K562 (cell line): Measurements from ENCODE around the gene FAM98C. TPM values are rescaled to one million over a fixed set of nuclear protein-coding genes. Genes with fewer than 3 reads are reported as not detected.
A peak's percentile ranks its signal among the peaks of the same experiment; 100 is the strongest.

Source experiments
- ATAC-seq: fragments of 200-7000 bp; cut with Tn5 transposase; 3 replicates; pipeline ENCODE4 v1.9.1; 2020; ENCODE audit warnings: moderate library complexity
- BruUV-seq: library from RNA; stranded (reverse); fragments of 400-500 nt; replicated peaks from 2 replicates; lab custom pipeline; 2021; lab: Mats Ljungman, UMichigan
- CTCF ChIA-PET: fragments of 300-600 bp; formaldehyde crosslinking; extraction: SDS; loops from one replicate; lab custom pipeline; 2021; ENCODE audit warnings: low intra/inter-chr PET ratio; lab: Yijun Ruan, JAX
- POLR2A ChIA-PET: fragments of 300-600, 350-650 bp; sonication (Branson Sonifier 250); formaldehyde crosslinking; extraction: SDS; loops from one replicate; lab custom pipeline; 2021; ENCODE audit warnings: antibody characterized with exemption, inconsistent platforms; lab: Yijun Ruan, JAX
- DNase-seq, 4 experiments: peaks; one replicate each; pipeline versions ENCODE4 v3.0.0 to v3.0.0-alpha.2; 2011 to 2018; ENCODE audit warnings: low spot score in 3 of 4, mixed read lengths in 3 of 4; ENCODE audit errors: extremely low read depth in 1 of 4
- FAIRE-seq: peaks from 2 replicates; lab custom pipeline; 2011; peaks lifted over from hg19 to GRCh38; lab: Jason Lieb, UNC
- H2AFZ ChIP-seq: 2 replicates; pipeline ENCODE4 v1.6.0; 2011; ENCODE audit warnings: low read depth, low read length, control low read depth, inconsistent platforms
- H3K27ac ChIP-seq: fragments of 200-600 bp; 3 replicates; pipeline ENCODE4 v1.8.0; 2011; ENCODE audit warnings: low read depth, mild to moderate bottlenecking, control low read depth, inconsistent platforms, low read length, moderate library complexity, mixed read lengths; ENCODE audit errors: extremely low read depth
- H3K27me3 ChIP-seq, 2 experiments: fragments of 300-600 bp in 1 of 2; 2 replicates in 1 of 2; 3 replicates in 1 of 2; pipeline versions ENCODE4 v1.6.0 to v1.8.0; 2011; ENCODE audit warnings: inconsistent platforms in 2 of 2, low read length in 2 of 2, mild to moderate bottlenecking in 1 of 2, mixed read lengths in 1 of 2, moderate library complexity in 1 of 2; ENCODE audit not compliant: control insufficient read depth in 2 of 2, insufficient read depth in 2 of 2
- H3K36me3 ChIP-seq: fragments of 300-600 bp; 3 replicates; pipeline ENCODE4 v1.8.0; 2011; ENCODE audit warnings: mild to moderate bottlenecking, low read length, inconsistent platforms; ENCODE audit not compliant: control insufficient read depth, insufficient read depth
- H3K4me1 ChIP-seq, 2 experiments: fragments of 200-600 bp in 1 of 2; replicated peaks in 1 of 2; 2 replicates in 1 of 2; 3 replicates in 1 of 2; pipeline versions ENCODE4 v1.5.1 to v1.8.0; 2011; ENCODE audit warnings: inconsistent platforms in 2 of 2, low read length in 2 of 2, mild to moderate bottlenecking in 1 of 2, mixed read lengths in 1 of 2, moderate library complexity in 1 of 2; ENCODE audit not compliant: control insufficient read depth in 2 of 2, insufficient read depth in 2 of 2
- H3K4me2 ChIP-seq: 2 replicates; pipeline ENCODE4 v1.6.1; 2011; ENCODE audit warnings: low read length, control low read depth, inconsistent platforms, mixed read lengths; ENCODE audit not compliant: insufficient read depth
- H3K4me3 ChIP-seq: fragments of 200-600 bp; sonication (generic), shearing (Covaris generic); 2 replicates; pipeline ENCODE4 v1.5.1; 2016; ENCODE audit warnings: control low read depth, inconsistent platforms
- H3K79me2 ChIP-seq: fragments of 200-600 bp; 3 replicates; pipeline ENCODE4 v1.8.0; 2011; ENCODE audit warnings: low read length, inconsistent platforms; ENCODE audit not compliant: control insufficient read depth, insufficient read depth
- H3K9ac ChIP-seq, 2 experiments: 2 replicates each; pipeline versions ENCODE4 v1.6.0 to v1.6.1; 2011; ENCODE audit warnings: low read depth in 2 of 2, low read length in 2 of 2, control low read depth in 1 of 2, inconsistent platforms in 1 of 2, mild to moderate bottlenecking in 1 of 2, mixed read lengths in 1 of 2; ENCODE audit not compliant: insufficient read depth in 1 of 2
- H3K9me1 ChIP-seq: one replicate; pipeline ENCODE4 v1.6.0; 2011; ENCODE audit warnings: inconsistent platforms, mild to moderate bottlenecking, low read length, moderate library complexity; ENCODE audit not compliant: control insufficient read depth, insufficient read depth
- H3K9me3 ChIP-seq: replicated peaks from 2 replicates; pipeline ENCODE4 v1.5.1; 2011; ENCODE audit warnings: low read depth, low read length, inconsistent platforms; ENCODE audit not compliant: control insufficient read depth, insufficient read depth
- H4K20me1 ChIP-seq: replicated peaks from 2 replicates; pipeline ENCODE4 v1.6.1; 2011; ENCODE audit warnings: low read length, inconsistent platforms, mixed read lengths; ENCODE audit not compliant: control insufficient read depth, insufficient read depth
- RFX7 ChIP-seq: fragments of 250-450 bp; sonication (Bioruptor Pico); IDR thresholded peaks from 2 replicates; pipeline ENCODE4 v1.5.1; 2021; ENCODE audit warnings: mild to moderate bottlenecking
- SIRT6 ChIP-seq: IDR thresholded peaks from one replicate; pipeline ENCODE4 v1.6.1; 2012; ENCODE audit warnings: low read depth, mild to moderate bottlenecking, control low read depth, inconsistent platforms, low read length, moderate library complexity
- SLC30A9 ChIP-seq: fragments of 250-450 bp; sonication (Bioruptor Pico); IDR thresholded peaks from 2 replicates; pipeline ENCODE4 v1.8.0; 2022; ENCODE audit warnings: mild to moderate bottlenecking, moderate library complexity
- SMAD3 ChIP-seq: fragments of 450-650 bp; formaldehyde crosslinking; conservative IDR thresholded peaks from 2 replicates; pipeline ENCODE4 v1.4.0; 2020; ENCODE audit warnings: mild to moderate bottlenecking
- ZKSCAN3 ChIP-seq: fragments of 250-450 bp; sonication (Bioruptor Pico); IDR thresholded peaks from 2 replicates; pipeline ENCODE4 v1.4.0; 2020
- WGBS: fragments of 100-300 bp; shearing (Covaris generic); methylation state at CpG from one replicate; pipeline ENCODE4 v1.1.6; 2016; ENCODE audit warnings: low coverage, mixed read lengths; ENCODE audit not compliant: insufficient coverage; ENCODE audit errors: missing lambda C conversion rate; 5-methylcytosine and 5-hydroxymethylcytosine counted together
- in situ Hi-C: fragments of 300-500 bp; cut with MboI; formaldehyde crosslinking; loops from 4 replicates; pipeline ENCODE4 v1.15.0; 2018; ENCODE audit warnings: inconsistent platforms, mixed read lengths
- intact Hi-C: fragments of 100-400 bp; cut with micrococcal nuclease; formaldehyde crosslinking; loops from 2 replicates; pipeline ENCODE4 v1.14.2; 2022
- polyA plus RNA-seq, 8 experiments: library from polyadenylated mRNA; depleted of rRNA in 4 of 8; stranded (reverse) in 5 of 8; unstranded in 3 of 8; fragments of >200 nt; fragmentation: Nextera tagmentation in 2 of 8; fragmentation: Illumina TruSeq in 1 of 8; extraction: Ambion mirVana in 2 of 8; extraction: Trizol in 1 of 8; gene quantifications; 2 replicates each; pipeline versions ENCODE4 v1.2.1 to v1.2.3, GENCODE V29; 2011 to 2014; ENCODE audit warnings: inconsistent platforms in 1 of 8, missing spikeins in 1 of 8
- total RNA-seq, 7 experiments: library from RNA; depleted of rRNA in 6 of 7; stranded (reverse); fragments of >200 nt in 6 of 7; fragmentation: Illumina TruSeq in 2 of 7; extraction: Trizol in 2 of 7; gene quantifications; 2 replicates each; pipeline versions ENCODE4 v1.2.1 to v1.2.3, GENCODE V29; 2011 to 2021; ENCODE audit warnings: low replicate concordance in 1 of 7
- TF ChIP-seq, protein P1 (sequence below): fragments of 450-650 bp; formaldehyde crosslinking; IDR thresholded peaks from 2 replicates; pipeline ENCODE4 v1.4.0; 2020; ENCODE audit warnings: mild to moderate bottlenecking, mixed read lengths

FAM98C gene
- total and polyA plus RNA-seq, 9 of the 15 experiments (the other 6 are each of a cell fraction or from before 2014, with no cell fraction given) = 1.7 to 43.8 (median 13.7) TPM

DNA sequence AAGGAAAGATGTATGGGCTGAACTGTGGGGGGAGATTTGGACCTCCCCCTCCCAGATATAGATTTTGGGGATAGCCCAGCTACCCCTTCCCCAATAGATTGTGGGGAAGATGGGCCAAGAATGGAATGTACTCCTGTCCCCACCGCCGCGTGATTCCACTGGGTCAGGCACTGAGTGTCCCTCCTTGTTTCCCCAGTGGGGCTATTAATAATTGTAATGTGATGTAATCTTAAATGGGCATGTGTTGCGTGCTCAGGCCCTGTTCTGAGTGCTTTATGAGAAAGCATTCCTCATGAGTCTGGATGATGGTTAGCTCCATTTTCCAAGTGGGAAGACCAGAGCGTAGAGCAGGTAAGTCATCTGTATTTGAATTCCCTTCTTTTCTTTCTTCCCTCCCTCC lies 27.1 kb upstream of the FAM98C start:
- Histone ChIP-seq H3K4me3 (peak overlapping the region; percentile 88), H3K27me3 (no peaks in the 10 kb centered on the region), H4K20me1 (peaks cover 16% of the 10 kb centered on the region), H2AFZ (no peak overlapping the region), H3K27ac (peak overlapping the region; percentile 94), H3K9ac (peak overlapping the region; percentile 93 to 98), H3K79me2 (peaks cover 46% of the 10 kb centered on the region), H3K4me1 (peaks cover 4 to 13% of the 10 kb centered on the region in 2 experiments; a peak in 4 of 5 replicates), H3K36me3 (peaks cover 51% of the 10 kb centered on the region), H3K9me3 (no peaks in the 10 kb centered on the region; the same call in 1 of the 2 replicates), H3K4me2 (peak overlapping the region; percentile 84), H3K9me1 (no peaks in the 10 kb centered on the region)
- in situ Hi-C loops (no loop called here), intact Hi-C loops (no loop called here)
- TF ChIP-seq ZKSCAN3 (no peak), SIRT6 (peak; percentile 33)
- BruUV-seq = no TSS peak
- ChIA-PET CTCF (no interaction called here), POLR2A (interaction anchor here (0.7 to 3.8 kb wide), 3 partner anchors 9 to 14 kb away, joined by 3 to 27 read pairs (median 6); partner anchors contain the start of gene GGN)
- DNase-seq (no peak), FAIRE-seq (no peak), ATAC-seq (no peak)
- 26% methylated on average over 5 of the region's 5 CpGs for WGBS

DNA sequence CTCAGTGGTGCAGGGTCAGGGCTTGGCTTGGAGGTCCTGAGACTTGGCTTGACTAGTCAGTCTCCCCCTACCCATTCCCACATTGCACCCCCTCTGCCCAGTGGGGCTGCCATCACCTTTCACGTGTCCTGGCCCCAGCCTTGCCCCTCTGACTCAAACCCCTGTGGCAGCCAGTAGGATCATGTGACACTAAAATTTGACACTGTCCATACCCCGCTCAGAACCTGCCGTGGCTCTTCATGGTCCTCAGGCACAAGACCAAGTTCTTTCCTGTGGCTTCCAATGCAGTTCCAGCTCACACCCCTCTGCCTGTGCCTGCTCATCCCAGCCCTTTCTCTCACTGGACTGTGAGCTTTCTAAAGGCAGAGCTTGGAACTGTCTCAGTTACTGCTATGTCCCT lies 26.3 kb upstream of the FAM98C start:
- H2AFZ ChIP-seq = no peak overlapping the region
- 88% methylated on average over 3 of the region's 3 CpGs for WGBS
- H3K27ac ChIP-seq = no peak overlapping the region
- BruUV-seq = no TSS peak
- no peaks in the 10 kb centered on the region; the same call in 1 of the 2 replicates for H3K9me3 ChIP-seq
- ChIA-PET CTCF (no interaction called here), POLR2A (interaction anchor here (1.2 to 3.8 kb wide), 2 partner anchors 9 to 11 kb away, joined by 6 to 27 read pairs; partner anchors contain the start of gene GGN)
- peaks cover 16% of the 10 kb centered on the region for H4K20me1 ChIP-seq
- no peak overlapping the region; the same call in 1 of the 2 replicates for H3K4me2 ChIP-seq
- peak overlapping the region; percentile 88; the same call in 1 of the 2 replicates for H3K4me3 ChIP-seq
- ATAC-seq = no peak
- intact Hi-C loops (no loop called here), in situ Hi-C loops (no loop called here)
- TF ChIP-seq RFX7 (CRISPR knock-in tag) (no peak), SMAD3 (CRISPR knock-in tag) (no peak), SLC30A9 (no peak)
- TF ChIP-seq, protein P1, sequence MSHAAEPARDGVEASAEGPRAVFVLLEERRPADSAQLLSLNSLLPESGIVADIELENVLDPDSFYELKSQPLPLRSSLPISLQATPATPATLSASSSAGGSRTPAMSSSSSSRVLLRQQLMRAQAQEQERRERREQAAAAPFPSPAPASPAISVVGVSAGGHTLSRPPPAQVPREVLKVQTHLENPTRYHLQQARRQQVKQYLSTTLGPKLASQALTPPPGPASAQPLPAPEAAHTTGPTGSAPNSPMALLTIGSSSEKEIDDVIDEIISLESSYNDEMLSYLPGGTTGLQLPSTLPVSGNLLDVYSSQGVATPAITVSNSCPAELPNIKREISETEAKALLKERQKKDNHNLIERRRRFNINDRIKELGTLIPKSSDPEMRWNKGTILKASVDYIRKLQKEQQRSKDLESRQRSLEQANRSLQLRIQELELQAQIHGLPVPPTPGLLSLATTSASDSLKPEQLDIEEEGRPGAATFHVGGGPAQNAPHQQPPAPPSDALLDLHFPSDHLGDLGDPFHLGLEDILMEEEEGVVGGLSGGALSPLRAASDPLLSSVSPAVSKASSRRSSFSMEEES (CRISPR knock-in tag) = peak; percentile 43
- H3K36me3 ChIP-seq = peaks cover 59% of the 10 kb centered on the region
- FAIRE-seq = no peak
- no peaks in the 10 kb centered on the region for H3K27me3 ChIP-seq
- peak overlapping the region; percentile 93 to 98; a peak in 2 of 4 replicates for H3K9ac ChIP-seq
- no peaks in the 10 kb centered on the region for H3K9me1 ChIP-seq
- peaks cover 46% of the 10 kb centered on the region for H3K79me2 ChIP-seq
- DNase-seq = no peak
- peaks cover 4 to 13% of the 10 kb centered on the region in 2 experiments; a peak in 4 of 5 replicates for H3K4me1 ChIP-seq
